GM18517 (cell line): ENCODE results near the gene CYP4F3.
"Not testable (repeated sequence)": the region's sequence is repeated elsewhere in the genome, so short reads cannot be mapped to it uniquely, and the experiment has no call there.

Experiments
- ATAC-seq: cut with Tn5 transposase; IDR thresholded peaks from one replicate; pipeline ENCODE4 v1.9.1; 2021; ENCODE audit warnings: mild to moderate bottlenecking, moderate library complexity; ENCODE audit not compliant: unreplicated experiment

Gene CYP4F3

GRCh38 chr19:15640294-15640903 is at the start of gene CYP4F3:
Gene CYP4F3, plus strand, starts transcription at chr19:15640897. Its CDS starts 519 bp downstream, at chr19:15641416.
- ATAC-seq = no peak

GRCh38 chr19:15591796-15592195 is 48.9 kb upstream of the CYP4F3 start:
- ATAC-seq = no peak

- not testable (repeated sequence) for ATAC-seq
These were observed 48.2 kb upstream of the CYP4F3 start for GRCh38 chr19:15592506-15592905.

- not testable (repeated sequence) for ATAC-seq
These were observed 46.9 kb upstream of the CYP4F3 start for GRCh38 chr19:15593766-15594165.

GRCh38 chr19:15595069-15595468 is 45.6 kb upstream of the CYP4F3 start:
- ATAC-seq = no peak

- not testable (repeated sequence) for ATAC-seq
These were observed 32.4 kb upstream of the CYP4F3 start for GRCh38 chr19:15607978-15608925.

GRCh38 chr19:15609261-15609660 is 31.4 kb upstream of the CYP4F3 start:
- ATAC-seq = no peak

- ATAC-seq = no peak
These were observed 28.4 kb upstream of the CYP4F3 start for GRCh38 chr19:15612342-15612741.

- no peak for ATAC-seq
These were observed 27.4 kb upstream of the CYP4F3 start for GRCh38 chr19:15613338-15613737.

- ATAC-seq = no peak
These were observed 26.0 kb upstream of the CYP4F3 start, which contains the start of gene CYP4F8 for GRCh38 chr19:15614507-15615379. Gene CYP4F8, plus strand, starts transcription at chr19:15615218. Its CDS starts 399 bp downstream, at chr19:15615617.

- no peak for ATAC-seq
These were observed 25.2 kb upstream of the CYP4F3 start for GRCh38 chr19:15615526-15615925.

GRCh38 chr19:15616183-15616582 is 24.5 kb upstream of the CYP4F3 start:
- no peak for ATAC-seq

- ATAC-seq = no peak
These were observed 23.9 kb upstream of the CYP4F3 start for GRCh38 chr19:15616627-15617270.

GRCh38 chr19:15618321-15618720 is 22.4 kb upstream of the CYP4F3 start:
- no peak for ATAC-seq

- ATAC-seq = no peak
These were observed 18.9 kb upstream of the CYP4F3 start for GRCh38 chr19:15621801-15622200.

- no peak for ATAC-seq
These were observed 17.7 kb upstream of the CYP4F3 start for GRCh38 chr19:15622991-15623390.

GRCh38 chr19:15623711-15624318 is 16.9 kb upstream of the CYP4F3 start:
- ATAC-seq = no peak

- no peak for ATAC-seq
These were observed 12.3 kb upstream of the CYP4F3 start for GRCh38 chr19:15628236-15629002.
